HG03469 (cell line): Measurements from ENCODE around the gene PROM1.

Experiments used
- ATAC-seq: cut with Tn5 transposase; IDR thresholded peaks from one replicate; pipeline ENCODE4 v1.9.1; 2021; ENCODE audit warnings: mild to moderate bottlenecking, moderate library complexity, moderate number of reproducible peaks; ENCODE audit not compliant: unreplicated experiment

Gene PROM1

GRCh38 chr4:16070203-16070602 is 13.6 kb downstream of the PROM1 start:
- ATAC-seq: no peak

DNA sequence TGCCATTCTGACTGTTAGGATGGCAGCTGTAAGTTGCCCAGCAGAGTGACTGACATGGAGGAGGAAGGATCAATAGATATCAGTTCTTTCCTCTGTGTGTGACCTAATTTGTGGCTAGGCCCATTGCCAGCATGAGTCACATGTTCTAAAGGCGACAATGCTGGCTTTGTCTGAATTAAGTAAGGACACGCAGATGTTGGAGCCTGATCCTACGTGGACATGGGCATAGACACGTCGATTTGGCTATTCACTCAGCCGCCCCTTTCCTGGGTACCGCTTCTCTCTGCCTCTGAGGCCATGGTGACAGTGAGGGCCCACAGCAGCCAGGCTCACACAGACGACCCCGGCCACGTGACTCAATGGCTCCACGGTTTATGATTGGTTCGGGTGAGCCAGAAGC is 16.3 kb downstream of the PROM1 start:
- ATAC-seq: no peak

- no peak for ATAC-seq
Observed at GRCh38 chr4:16066586-16067128, 17.2 kb downstream of the PROM1 start.

GRCh38 chr4:16065066-16065465 is 18.8 kb downstream of the PROM1 start:
- ATAC-seq: no peak

DNA sequence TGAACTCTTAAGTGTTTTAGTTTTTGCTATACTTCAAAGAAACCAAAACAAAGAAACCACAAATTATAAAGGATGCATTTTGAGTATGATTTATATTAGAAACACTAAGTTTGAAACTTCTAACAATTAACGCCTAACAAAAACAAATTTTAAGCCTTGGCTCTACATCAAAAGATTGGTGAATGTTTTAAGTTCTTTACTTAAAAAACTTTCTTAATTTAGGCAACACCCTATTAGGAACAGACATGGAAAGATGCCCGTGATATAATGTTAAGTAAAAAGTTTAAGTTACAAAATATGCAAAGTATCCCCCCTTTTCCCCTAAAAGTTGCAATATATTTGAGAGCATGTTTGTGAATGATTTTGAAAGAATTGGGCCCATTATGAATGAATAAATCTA is 21.2 kb downstream of the PROM1 start:
- no peak for ATAC-seq

DNA sequence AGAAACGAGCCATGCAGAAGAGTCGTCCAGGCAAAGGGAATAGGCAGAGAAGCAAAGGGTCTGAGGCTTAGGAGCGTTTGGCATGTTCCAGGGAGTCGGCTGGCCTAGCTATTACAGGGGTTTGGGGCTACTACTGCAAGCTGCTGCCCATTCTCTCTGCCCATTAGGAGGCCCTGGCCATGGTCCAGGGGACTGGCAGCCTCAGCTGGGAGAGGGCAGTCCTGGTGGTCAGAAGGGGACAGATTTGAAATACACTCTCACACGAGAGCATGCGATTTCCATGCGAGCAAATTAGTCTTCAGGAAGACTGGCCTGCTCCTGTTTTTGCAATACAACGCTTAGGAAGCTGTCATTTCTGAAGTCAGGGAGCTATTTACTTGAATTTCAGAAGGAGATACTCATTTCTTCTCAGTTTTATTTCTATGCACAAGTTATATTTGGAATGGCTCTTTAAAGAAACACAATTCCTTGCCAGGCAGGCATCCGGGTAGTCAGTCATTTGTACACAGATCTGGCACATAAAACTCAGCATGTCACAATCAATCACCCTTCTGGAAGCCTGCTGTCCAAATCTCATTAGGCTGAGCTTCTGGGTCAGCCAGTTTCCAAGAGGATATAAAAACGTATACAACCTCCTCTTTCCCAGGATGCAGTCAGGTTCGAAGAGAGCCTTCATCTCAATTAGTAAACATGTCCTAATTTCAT is 27.0 kb downstream of the PROM1 start:
- no peak for ATAC-seq

- no peak for ATAC-seq
Observed at GRCh38 chr4:16055873-16056272, 27.9 kb downstream of the PROM1 start.

GRCh38 chr4:16055471-16055870 is 28.4 kb downstream of the PROM1 start:
- ATAC-seq: no peak

DNA sequence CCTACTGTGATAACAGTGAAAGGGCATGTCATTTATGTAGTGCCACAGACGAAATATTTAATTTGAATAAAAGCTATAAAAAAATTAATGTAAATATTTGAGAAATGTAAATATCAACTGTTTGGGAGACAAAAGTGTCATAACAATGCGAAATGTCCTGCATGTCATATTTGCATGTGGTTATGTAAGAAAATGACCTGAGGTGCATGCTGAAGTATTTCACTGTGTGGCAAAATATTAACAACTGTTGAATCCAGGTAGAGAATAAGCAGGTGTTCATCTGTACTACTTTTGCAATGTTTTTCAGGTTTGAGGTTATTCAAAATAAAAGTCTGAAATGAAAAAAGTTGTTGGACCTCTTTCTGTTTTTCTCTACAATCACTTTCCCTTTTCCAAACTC is 30.9 kb downstream of the PROM1 start:
- ATAC-seq: no peak

GRCh38 chr4:16051980-16052379 is 31.8 kb downstream of the PROM1 start:
- ATAC-seq: no peak

DNA sequence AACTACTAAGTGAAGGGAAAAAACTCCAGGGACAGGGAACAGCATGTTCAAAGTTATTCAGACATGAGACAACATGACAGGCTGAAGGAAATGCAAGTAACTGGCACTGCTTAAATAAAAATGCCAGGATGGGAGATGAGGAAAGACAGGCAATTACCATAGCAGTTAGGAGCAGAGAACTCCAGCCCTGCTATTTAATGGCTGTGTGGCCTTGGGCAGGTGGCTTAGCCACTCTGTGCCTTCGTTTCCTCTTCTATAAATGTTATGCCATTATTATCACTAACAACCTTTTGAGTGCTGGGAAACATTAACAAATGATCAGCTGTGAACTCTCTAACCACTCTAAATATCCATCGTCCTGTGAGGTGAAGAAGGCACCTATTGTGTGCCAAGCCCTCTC is 32.7 kb downstream of the PROM1 start:
- no peak for ATAC-seq

DNA sequence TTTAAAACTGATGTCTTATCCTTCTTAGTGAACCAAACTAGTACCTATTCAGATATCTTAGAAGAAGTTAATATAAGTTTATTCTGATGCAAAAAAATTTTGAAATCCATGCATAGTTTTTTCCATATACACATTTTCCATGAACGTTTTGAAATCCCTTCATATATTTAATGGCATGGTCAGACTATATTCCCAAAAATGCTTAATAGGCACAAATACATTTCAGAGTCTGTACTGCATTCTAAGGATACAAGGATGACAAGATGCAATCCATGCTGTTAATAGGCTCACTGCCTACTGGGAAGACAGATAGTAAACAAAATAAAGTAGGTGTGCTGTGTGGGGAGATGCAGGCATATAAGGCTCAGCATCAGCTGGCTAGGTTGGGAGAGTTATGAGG is 33.2 kb downstream of the PROM1 start:
- ATAC-seq: no peak

DNA sequence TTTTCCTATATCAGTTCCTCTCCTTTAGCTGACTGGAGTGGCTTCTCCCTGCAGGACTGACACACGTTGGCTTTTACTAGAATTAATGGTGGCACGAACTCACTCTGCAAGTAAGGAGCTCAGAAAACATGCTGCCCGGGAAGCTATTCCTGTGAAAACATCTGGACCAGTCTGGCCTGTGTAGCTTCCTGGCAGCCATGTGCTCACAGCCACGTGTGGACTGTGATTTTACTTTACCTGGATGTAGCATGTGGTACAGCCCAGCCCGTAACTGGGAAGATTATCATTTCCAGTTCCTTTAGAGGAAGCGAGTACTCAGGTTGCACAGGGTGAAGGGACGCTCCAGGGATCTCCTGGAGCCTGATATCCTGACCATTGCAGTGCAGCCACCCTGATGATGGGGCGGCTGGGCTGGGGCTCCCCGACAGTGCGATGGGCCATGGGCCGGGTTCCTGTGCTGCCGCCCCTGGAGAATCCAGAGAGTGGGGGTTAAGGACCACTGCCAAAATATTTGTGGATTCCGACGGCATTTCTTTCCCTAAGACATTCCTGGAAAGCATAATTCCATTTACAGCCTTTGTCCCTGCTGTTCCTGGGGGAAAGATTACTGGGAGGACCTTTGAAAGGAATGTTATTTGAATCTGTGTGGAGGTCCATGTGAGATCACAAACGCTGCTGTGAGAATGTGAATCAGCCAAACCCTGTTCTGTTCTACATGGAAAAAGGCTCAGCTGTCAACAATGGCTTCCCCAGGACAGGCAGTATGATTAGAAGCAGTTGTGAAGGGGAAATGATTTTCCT is 35.0 kb downstream of the PROM1 start:
- no peak for ATAC-seq

GRCh38 chr4:16045687-16046086 is 38.1 kb downstream of the PROM1 start:
- ATAC-seq: no peak

DNA sequence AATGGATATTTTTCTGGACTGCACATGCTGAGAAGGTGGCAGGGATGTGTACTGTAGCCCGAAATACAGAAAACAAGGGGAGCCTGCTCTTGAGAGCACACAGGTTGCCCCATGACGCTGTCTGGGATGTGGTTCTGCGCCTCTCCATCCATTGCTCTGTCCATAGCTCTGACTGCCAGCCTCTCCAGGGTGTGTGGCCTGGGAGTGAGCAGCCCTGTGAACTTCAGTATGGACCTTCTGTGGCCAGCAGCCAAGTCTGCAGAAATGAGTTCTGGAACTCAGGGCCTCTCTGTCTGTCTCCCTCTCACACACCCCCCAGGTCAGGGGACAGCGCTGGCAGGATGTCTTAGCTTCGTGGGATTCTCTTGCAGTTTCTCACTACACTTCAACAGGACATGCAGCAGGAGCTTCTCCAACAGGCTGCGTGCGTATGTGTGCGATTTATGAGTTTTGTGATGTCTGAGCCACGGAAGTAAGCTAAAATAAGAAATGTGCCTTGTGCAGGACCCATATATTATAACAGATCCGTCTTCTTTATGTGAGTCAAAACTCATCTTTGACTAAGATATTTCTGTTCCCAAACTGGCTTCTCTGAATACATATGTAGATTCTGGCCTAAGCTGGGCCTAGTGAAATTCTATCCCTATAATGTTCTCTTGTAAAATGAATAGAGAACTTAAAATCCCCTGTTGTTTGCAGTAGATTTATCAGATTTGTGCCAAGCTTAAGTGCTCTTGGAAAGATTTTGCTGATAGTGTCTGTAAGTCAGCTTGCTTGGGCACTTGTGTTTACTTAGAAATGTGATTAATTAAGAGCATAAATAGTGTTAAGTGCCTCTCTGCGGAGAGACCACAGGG is 40.0 kb downstream of the PROM1 start:
- ATAC-seq: no peak

DNA sequence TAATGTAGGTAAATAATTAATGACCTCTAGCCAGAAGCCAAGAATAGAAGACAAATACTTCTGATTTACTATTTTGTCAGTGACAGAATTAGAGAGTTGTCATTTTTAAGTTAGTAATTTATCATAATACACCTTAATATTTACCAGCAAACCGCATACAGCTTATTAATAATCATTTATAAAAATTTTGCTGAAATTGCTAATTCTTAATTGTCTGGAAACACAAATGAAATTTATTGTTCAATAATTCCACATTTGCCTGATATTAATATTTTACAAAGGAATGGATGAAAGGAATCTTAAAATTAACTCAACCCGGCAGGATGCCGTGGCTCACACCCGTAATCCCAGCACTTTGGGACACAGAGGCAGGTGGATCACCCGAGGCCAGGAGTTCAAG is 44.7 kb downstream of the PROM1 start:
- ATAC-seq: no peak

GRCh38 chr4:16037901-16038300 is 45.9 kb downstream of the PROM1 start:
- no peak for ATAC-seq

GRCh38 chr4:16035843-16036242 is 48.0 kb downstream of the PROM1 start:
- no peak for ATAC-seq

GRCh38 chr4:16034010-16034748 is 49.6 kb downstream of the PROM1 start:
- ATAC-seq: no peak

DNA sequence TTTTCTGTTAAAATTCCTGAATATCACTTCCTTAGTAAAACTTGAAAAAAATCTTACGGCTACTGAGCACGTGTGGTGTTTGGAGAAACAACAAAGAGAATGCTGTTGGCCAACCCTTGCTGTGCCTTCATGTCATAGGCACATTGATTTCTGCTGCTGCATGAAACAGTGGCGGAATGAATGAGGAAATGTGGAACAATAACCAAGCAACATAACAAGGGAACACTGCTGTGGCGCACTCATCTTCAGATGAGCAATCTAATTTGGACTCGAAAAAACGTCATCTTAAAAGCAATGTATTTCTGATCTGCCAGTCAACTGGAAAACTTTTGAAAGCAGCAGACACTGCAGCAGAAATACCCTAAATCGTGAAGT is 51.4 kb downstream of the PROM1 start:
- ATAC-seq: no peak
